ENCODE data around the gene CNOT1. TPM values are rescaled to one million over a fixed set of nuclear protein-coding genes. Genes with fewer than 3 reads are reported as not detected.

The CNOT1 gene
- total RNA-seq (2021; ENCODE audit: unreplicated experiment) (230 TPM), Bru-seq, nascent RNA (percentile 93 among the genes with signal in this experiment), BruChase-seq, experiment 1, labeled RNA remaining after a 6-hour chase (percentile 97 among the genes with signal in this experiment), BruChase-seq, experiment 2, labeled RNA remaining after a 2-hour chase (percentile 93 among the genes with signal in this experiment)
- polyA plus RNA-seq (2012), result 259 and 294 TPM in 2 replicates
- long read RNA-seq, full-length matches to known transcripts, result 18 of 65 reads
- long read RNA-seq, partial matches to known transcripts, result 41 of 65 reads
- long read RNA-seq, other reads (novel, unspliced or antisense), result 6 of 65 reads

DNA sequence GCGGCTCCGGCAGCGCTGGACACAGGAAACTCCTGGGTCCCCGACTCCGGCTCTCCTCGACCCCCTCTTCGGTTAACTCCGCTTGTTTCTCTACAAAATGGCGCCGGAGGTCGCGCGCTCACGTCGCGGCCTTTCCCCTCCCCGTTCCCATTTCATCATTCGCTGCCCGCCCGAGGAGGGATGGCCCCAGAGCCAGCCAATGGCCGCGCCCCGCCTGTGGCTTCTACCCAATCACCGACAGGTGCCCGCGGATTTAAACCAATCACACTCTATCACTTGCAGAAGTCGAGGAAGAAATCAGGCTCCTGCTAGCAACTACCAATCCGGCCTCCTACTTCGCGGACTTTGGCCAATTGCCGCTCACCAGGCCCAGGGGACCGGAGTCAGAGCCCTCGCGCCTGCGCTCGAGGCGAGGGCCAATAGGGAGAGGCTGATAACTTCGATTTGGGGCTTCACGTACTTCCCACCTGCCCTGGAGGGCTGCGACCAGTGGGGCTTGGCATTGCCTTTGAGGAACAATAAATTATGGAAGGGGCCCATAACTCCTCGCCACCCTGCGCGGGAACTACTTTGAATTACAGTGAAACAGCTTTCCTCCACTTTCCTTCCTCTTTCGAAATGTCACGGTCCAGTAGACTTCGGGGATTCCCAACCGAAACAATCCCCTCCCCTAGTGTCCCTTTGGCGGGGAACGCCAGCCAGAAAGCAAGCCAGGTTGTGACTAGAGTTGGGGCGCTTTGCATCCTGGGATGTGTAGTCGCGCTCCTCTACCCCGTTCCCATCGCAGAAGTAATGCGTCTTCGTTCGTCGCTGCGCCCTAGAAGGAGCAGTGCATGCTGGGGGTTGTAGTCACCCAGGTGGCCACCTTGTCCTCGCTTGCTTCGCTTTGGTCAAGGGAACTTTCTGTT lies at the start of gene CNOT1:
Gene CNOT1 (minus strand): TSS at position 94 of the 908 bp plus-strand sequence. CDS start 30,489 bp downstream, outside the sequence.
- BruUV-seq (replicated peaks), result TSS peak; percentile 32
- H3K27ac ChIP-seq (ENCODE audit: low read depth, low read length), result peak within 1 kb of the TSS; percentile 96
- H3K4me1 ChIP-seq (ENCODE audit: control insufficient read depth in 1 of 2, insufficient read depth in 2 of 2, low read length in 2 of 2), result peaks cover 13 to 22% of the 10 kb centered on the region in 2 experiments
- RAD21 ChIA-PET (ENCODE audit: low non-redundant PET in 1 of 2, low total read pairs in 2 of 2, uncharacterized antibody in 2 of 2, unreplicated experiment in 2 of 2), result no interaction called here
- TF ChIP-seq JUND (IDR thresholded peaks at IDR 0.05), result no peak
- no peak for TF ChIP-seq ZNF274 (IDR thresholded peaks at IDR 0.05; ENCODE audit: low read depth, low read length)
- no peak for TF ChIP-seq ELF1 (IDR thresholded peaks at IDR 0.05; ENCODE audit: borderline replicate concordance, low read depth)
- no peak for TF ChIP-seq FOSL1 (IDR thresholded peaks at IDR 0.05; ENCODE audit: low read depth)
- TF ChIP-seq ZFX (IDR thresholded peaks at IDR 0.05), result no peak
- TF ChIP-seq CTCF (IDR thresholded peaks at IDR 0.05 in 2 of 3, conservative IDR thresholded peaks at IDR 0.05 in 1 of 3; ENCODE audit: borderline replicate concordance in 1 of 3, insufficient read depth in 1 of 3, low read depth in 2 of 3, low read length in 2 of 3), result no peak
- TF ChIP-seq POLR2AphosphoS5 (IDR thresholded peaks at IDR 0.05; ENCODE audit: low read depth, low read length), result peak; percentile 89
- TF ChIP-seq SIN3A (IDR thresholded peaks at IDR 0.05; ENCODE audit: low read depth), result no peak
- TF ChIP-seq, protein P1, sequence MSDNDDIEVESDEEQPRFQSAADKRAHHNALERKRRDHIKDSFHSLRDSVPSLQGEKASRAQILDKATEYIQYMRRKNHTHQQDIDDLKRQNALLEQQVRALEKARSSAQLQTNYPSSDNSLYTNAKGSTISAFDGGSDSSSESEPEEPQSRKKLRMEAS (IDR thresholded peaks at IDR 0.05), result peak; percentile 91
- TF ChIP-seq EZH2phosphoT487 (IDR thresholded peaks at IDR 0.05; ENCODE audit: borderline replicate concordance), result no peak
- TF ChIP-seq TCF7L2 (IDR thresholded peaks at IDR 0.05; ENCODE audit: borderline replicate concordance, extremely low read depth, insufficient read depth, insufficient read length), result no peak
- peak; percentile 100 for TF ChIP-seq SP1 (IDR thresholded peaks at IDR 0.05; ENCODE audit: low read depth)
- no peak; the same call in 1 of the 2 replicates for TF ChIP-seq CBX3 (IDR thresholded peaks at IDR 0.05; ENCODE audit: low read depth)
- no peak for TF ChIP-seq EGR1 (IDR thresholded peaks at IDR 0.05; ENCODE audit: low read depth)
- no peak for TF ChIP-seq ATF3 (IDR thresholded peaks at IDR 0.05)
- peak; percentile 95 for TF ChIP-seq YY1 (IDR thresholded peaks at IDR 0.05; ENCODE audit: extremely low read depth, insufficient replicate concordance, low read depth, low read length)
- TF ChIP-seq SRF (IDR thresholded peaks at IDR 0.05; ENCODE audit: low read depth), result peak; percentile 93
- TF ChIP-seq, protein P2, sequence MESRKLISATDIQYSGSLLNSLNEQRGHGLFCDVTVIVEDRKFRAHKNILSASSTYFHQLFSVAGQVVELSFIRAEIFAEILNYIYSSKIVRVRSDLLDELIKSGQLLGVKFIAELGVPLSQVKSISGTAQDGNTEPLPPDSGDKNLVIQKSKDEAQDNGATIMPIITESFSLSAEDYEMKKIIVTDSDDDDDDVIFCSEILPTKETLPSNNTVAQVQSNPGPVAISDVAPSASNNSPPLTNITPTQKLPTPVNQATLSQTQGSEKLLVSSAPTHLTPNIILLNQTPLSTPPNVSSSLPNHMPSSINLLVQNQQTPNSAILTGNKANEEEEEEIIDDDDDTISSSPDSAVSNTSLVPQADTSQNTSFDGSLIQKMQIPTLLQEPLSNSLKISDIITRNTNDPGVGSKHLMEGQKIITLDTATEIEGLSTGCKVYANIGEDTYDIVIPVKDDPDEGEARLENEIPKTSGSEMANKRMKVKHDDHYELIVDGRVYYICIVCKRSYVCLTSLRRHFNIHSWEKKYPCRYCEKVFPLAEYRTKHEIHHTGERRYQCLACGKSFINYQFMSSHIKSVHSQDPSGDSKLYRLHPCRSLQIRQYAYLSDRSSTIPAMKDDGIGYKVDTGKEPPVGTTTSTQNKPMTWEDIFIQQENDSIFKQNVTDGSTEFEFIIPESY (IDR thresholded peaks at IDR 0.05; ENCODE audit: extremely low read depth, insufficient replicate concordance, low read length), result no peak
- peak; percentile 40 for TF ChIP-seq POLR2A (IDR thresholded peaks at IDR 0.05; ENCODE audit: borderline replicate concordance, extremely low read depth, insufficient read depth, insufficient read length)
- no peak for TF ChIP-seq RAD21 (IDR thresholded peaks at IDR 0.05; ENCODE audit: low read depth)
- H3K9me2 ChIP-seq (ENCODE audit: insufficient read depth), result no peaks in the 10 kb centered on the region
- H4K20me1 ChIP-seq (ENCODE audit: insufficient read depth), result no peaks in the 10 kb centered on the region; the same call in 1 of the 2 replicates
- CTCF ChIA-PET, result no interaction called here
- H3K27me3 ChIP-seq (ENCODE audit: insufficient read depth, low read length), result no peaks in the 10 kb centered on the region
- ATAC-seq, result peak; percentile 90
- H3K9ac ChIP-seq (ENCODE audit: low read length), result peak within 1 kb of the TSS; percentile 100
- peak; percentile 98 for DNase-seq (ENCODE audit: low read depth, low spot score)
- POLR2A ChIA-PET, result interaction anchor here (0.7 kb wide), 1 partner anchor 75 kb away, joined by 3 read pairs; no protein-coding TSS in a partner anchor
- H3K4me2 ChIP-seq (ENCODE audit: low read length), result peak within 1 kb of the TSS; percentile 86
- H3K4me3 ChIP-seq (replicated peaks in 1 of 2; ENCODE audit: low read depth in 1 of 2, low read length in 2 of 2), result peak within 1 kb of the TSS; percentile 83 to 99
- H3K9me3 ChIP-seq (ENCODE audit: control insufficient read depth in 1 of 2, insufficient read depth in 1 of 2, low read depth in 1 of 2, low read length in 2 of 2), result no peaks in the 10 kb centered on the region
- H2AFZ ChIP-seq (ENCODE audit: low read depth, low read length, poor library complexity, severe bottlenecking), result peak within 1 kb of the TSS; percentile 72
- H3K79me2 ChIP-seq (ENCODE audit: insufficient read depth, low read length), result peaks cover 47% of the 10 kb centered on the region
- intact Hi-C loops (cut with micrococcal nuclease), result loop anchor here (10.0 kb wide), 1 partner anchor 295 kb away; no protein-coding TSS in a partner anchor
- H3K36me3 ChIP-seq (ENCODE audit: control insufficient read depth in 1 of 2, insufficient read depth in 2 of 2, low read length in 2 of 2), result peaks cover 0 to under 1% of the 10 kb centered on the region in 2 experiments; a peak in 1 of 4 replicates

Data from HCT116 (cell line).